ENCODE results near the gene SORBS1.

Gene SORBS1

GRCh38 chr10:95392681-95393164, 168.4 kb downstream of the SORBS1 start:
- H3K9me3 ChIP-seq (ENCODE audit: control insufficient read depth, insufficient read depth, low read length): no peaks in the 10 kb centered on the region
- peaks cover 28% of the 10 kb centered on the region for H3K36me3 ChIP-seq (ENCODE audit: control insufficient read depth, insufficient read depth, low read length)
- no peak overlapping the region for H3K4me3 ChIP-seq (ENCODE audit: low read depth, low read length)
- H3K27me3 ChIP-seq (ENCODE audit: control insufficient read depth, insufficient read depth, low read length): no peaks in the 10 kb centered on the region
- H3K9ac ChIP-seq (ENCODE audit: low read depth, low read length): no peak overlapping the region
- no peak overlapping the region for H3K27ac ChIP-seq (ENCODE audit: low read depth, low read length)
- H3K4me1 ChIP-seq (ENCODE audit: control insufficient read depth, insufficient read depth, low read length): peaks cover 12% of the 10 kb centered on the region

- Histone ChIP-seq H3K9me3 (ENCODE audit: control insufficient read depth, insufficient read depth, low read length) (no peaks in the 10 kb centered on the region), H3K27ac (ENCODE audit: low read depth, low read length) (no peak overlapping the region), H3K4me3 (ENCODE audit: low read depth, low read length) (no peak overlapping the region), H3K36me3 (ENCODE audit: control insufficient read depth, insufficient read depth, low read length) (peaks cover 23% of the 10 kb centered on the region), H3K4me1 (ENCODE audit: control insufficient read depth, insufficient read depth, low read length) (peaks cover 12% of the 10 kb centered on the region), H3K9ac (ENCODE audit: low read depth, low read length) (no peak overlapping the region), H3K27me3 (ENCODE audit: control insufficient read depth, insufficient read depth, low read length) (no peaks in the 10 kb centered on the region)
Observed at GRCh38 chr10:95392217-95392584, 169.0 kb downstream of the SORBS1 start.

- Histone ChIP-seq H3K9ac (ENCODE audit: low read depth, low read length) (no peak overlapping the region), H3K4me1 (ENCODE audit: control insufficient read depth, insufficient read depth, low read length) (peaks cover 12% of the 10 kb centered on the region), H3K4me3 (ENCODE audit: low read depth, low read length) (no peak overlapping the region), H3K27me3 (ENCODE audit: control insufficient read depth, insufficient read depth, low read length) (no peaks in the 10 kb centered on the region), H3K36me3 (ENCODE audit: control insufficient read depth, insufficient read depth, low read length) (peaks cover 18% of the 10 kb centered on the region), H3K9me3 (ENCODE audit: control insufficient read depth, insufficient read depth, low read length) (no peaks in the 10 kb centered on the region), H3K27ac (ENCODE audit: low read depth, low read length) (no peak overlapping the region)
Observed at GRCh38 chr10:95391581-95392216, 169.5 kb downstream of the SORBS1 start.

GRCh38 chr10:95391164-95391563, 170.0 kb downstream of the SORBS1 start:
- Histone ChIP-seq H3K9ac (ENCODE audit: low read depth, low read length) (no peak overlapping the region), H3K27ac (ENCODE audit: low read depth, low read length) (no peak overlapping the region), H3K9me3 (ENCODE audit: control insufficient read depth, insufficient read depth, low read length) (no peaks in the 10 kb centered on the region), H3K4me1 (ENCODE audit: control insufficient read depth, insufficient read depth, low read length) (peaks cover 12% of the 10 kb centered on the region), H3K4me3 (ENCODE audit: low read depth, low read length) (no peak overlapping the region), H3K27me3 (ENCODE audit: control insufficient read depth, insufficient read depth, low read length) (no peaks in the 10 kb centered on the region), H3K36me3 (ENCODE audit: control insufficient read depth, insufficient read depth, low read length) (peaks cover 16% of the 10 kb centered on the region)

- no peak overlapping the region for H3K4me3 ChIP-seq (ENCODE audit: low read depth, low read length)
- H3K4me1 ChIP-seq (ENCODE audit: control insufficient read depth, insufficient read depth, low read length): peaks cover 12% of the 10 kb centered on the region
- H3K36me3 ChIP-seq (ENCODE audit: control insufficient read depth, insufficient read depth, low read length): peaks cover 9% of the 10 kb centered on the region
- H3K9ac ChIP-seq (ENCODE audit: low read depth, low read length): no peak overlapping the region
- no peak overlapping the region for H3K27ac ChIP-seq (ENCODE audit: low read depth, low read length)
- H3K27me3 ChIP-seq (ENCODE audit: control insufficient read depth, insufficient read depth, low read length): no peaks in the 10 kb centered on the region
- H3K9me3 ChIP-seq (ENCODE audit: control insufficient read depth, insufficient read depth, low read length): no peaks in the 10 kb centered on the region
Observed at GRCh38 chr10:95389982-95390381, 171.2 kb downstream of the SORBS1 start.

GRCh38 chr10:95389176-95389575, 172.0 kb downstream of the SORBS1 start:
- no peak overlapping the region for H3K27ac ChIP-seq (ENCODE audit: low read depth, low read length)

GRCh38 chr10:95388539-95388938, 172.6 kb downstream of the SORBS1 start:
- Histone ChIP-seq H3K27ac (ENCODE audit: low read depth, low read length) (no peak overlapping the region), H3K36me3 (ENCODE audit: control insufficient read depth, insufficient read depth, low read length) (peaks cover 12% of the 10 kb centered on the region), H3K9ac (ENCODE audit: low read depth, low read length) (no peak overlapping the region), H3K9me3 (ENCODE audit: control insufficient read depth, insufficient read depth, low read length) (no peaks in the 10 kb centered on the region), H3K4me1 (ENCODE audit: control insufficient read depth, insufficient read depth, low read length) (peaks cover 12% of the 10 kb centered on the region), H3K4me3 (ENCODE audit: low read depth, low read length) (no peak overlapping the region), H3K27me3 (ENCODE audit: control insufficient read depth, insufficient read depth, low read length) (no peaks in the 10 kb centered on the region)

More at GRCh38 chr10:95389176-95389575, 172.0 kb downstream of the SORBS1 start:
- Histone ChIP-seq H3K9ac (ENCODE audit: low read depth, low read length) (no peak overlapping the region), H3K27me3 (ENCODE audit: control insufficient read depth, insufficient read depth, low read length) (no peaks in the 10 kb centered on the region), H3K4me3 (ENCODE audit: low read depth, low read length) (no peak overlapping the region), H3K4me1 (ENCODE audit: control insufficient read depth, insufficient read depth, low read length) (peaks cover 12% of the 10 kb centered on the region), H3K9me3 (ENCODE audit: control insufficient read depth, insufficient read depth, low read length) (no peaks in the 10 kb centered on the region), H3K36me3 (ENCODE audit: control insufficient read depth, insufficient read depth, low read length) (peaks cover 9% of the 10 kb centered on the region)

- no peak overlapping the region for H3K27ac ChIP-seq (ENCODE audit: low read depth, low read length)
- peaks cover 12% of the 10 kb centered on the region for H3K4me1 ChIP-seq (ENCODE audit: control insufficient read depth, insufficient read depth, low read length)
- no peaks in the 10 kb centered on the region for H3K9me3 ChIP-seq (ENCODE audit: control insufficient read depth, insufficient read depth, low read length)
- H3K4me3 ChIP-seq (ENCODE audit: low read depth, low read length): no peak overlapping the region
- no peaks in the 10 kb centered on the region for H3K27me3 ChIP-seq (ENCODE audit: control insufficient read depth, insufficient read depth, low read length)
- peaks cover 10% of the 10 kb centered on the region for H3K36me3 ChIP-seq (ENCODE audit: control insufficient read depth, insufficient read depth, low read length)
- H3K9ac ChIP-seq (ENCODE audit: low read depth, low read length): no peak overlapping the region
Observed at GRCh38 chr10:95388109-95388471, 173.1 kb downstream of the SORBS1 start.

- no peak overlapping the region for H3K9ac ChIP-seq (ENCODE audit: low read depth, low read length)
- H3K36me3 ChIP-seq (ENCODE audit: control insufficient read depth, insufficient read depth, low read length): peaks cover 43% of the 10 kb centered on the region
- no peaks in the 10 kb centered on the region for H3K4me1 ChIP-seq (ENCODE audit: control insufficient read depth, insufficient read depth, low read length)
- no peaks in the 10 kb centered on the region for H3K27me3 ChIP-seq (ENCODE audit: control insufficient read depth, insufficient read depth, low read length)
- H3K27ac ChIP-seq (ENCODE audit: low read depth, low read length): no peak overlapping the region
- H3K4me3 ChIP-seq (ENCODE audit: low read depth, low read length): no peak overlapping the region
- H3K9me3 ChIP-seq (ENCODE audit: control insufficient read depth, insufficient read depth, low read length): no peaks in the 10 kb centered on the region
Observed at GRCh38 chr10:95384011-95384704, 177.0 kb downstream of the SORBS1 start.

- H3K4me1 ChIP-seq (ENCODE audit: control insufficient read depth, insufficient read depth, low read length): no peaks in the 10 kb centered on the region
- H3K9me3 ChIP-seq (ENCODE audit: control insufficient read depth, insufficient read depth, low read length): no peaks in the 10 kb centered on the region
- no peak overlapping the region for H3K9ac ChIP-seq (ENCODE audit: low read depth, low read length)
- H3K27ac ChIP-seq (ENCODE audit: low read depth, low read length): no peak overlapping the region
- H3K36me3 ChIP-seq (ENCODE audit: control insufficient read depth, insufficient read depth, low read length): peaks cover 48% of the 10 kb centered on the region
- H3K4me3 ChIP-seq (ENCODE audit: low read depth, low read length): no peak overlapping the region
- H3K27me3 ChIP-seq (ENCODE audit: control insufficient read depth, insufficient read depth, low read length): no peaks in the 10 kb centered on the region
Observed at GRCh38 chr10:95382596-95382995, 178.6 kb downstream of the SORBS1 start.

GRCh38 chr10:95382174-95382573, 179.0 kb downstream of the SORBS1 start:
- Histone ChIP-seq H3K27me3 (ENCODE audit: control insufficient read depth, insufficient read depth, low read length) (no peaks in the 10 kb centered on the region), H3K36me3 (ENCODE audit: control insufficient read depth, insufficient read depth, low read length) (peaks cover 48% of the 10 kb centered on the region)

More at GRCh38 chr10:95382174-95382573, 179.0 kb downstream of the SORBS1 start:
- H3K9ac ChIP-seq (ENCODE audit: low read depth, low read length): no peak overlapping the region
- H3K4me3 ChIP-seq (ENCODE audit: low read depth, low read length): no peak overlapping the region
- H3K9me3 ChIP-seq (ENCODE audit: control insufficient read depth, insufficient read depth, low read length): no peaks in the 10 kb centered on the region
- no peak overlapping the region for H3K27ac ChIP-seq (ENCODE audit: low read depth, low read length)
- H3K4me1 ChIP-seq (ENCODE audit: control insufficient read depth, insufficient read depth, low read length): no peaks in the 10 kb centered on the region

Data from HUES48 (cell line).